HK-2 (cell line): ENCODE measurements around the gene POU5F1.

Source experiments
- DNase-seq: peaks from one replicate; pipeline ENCODE4 v3.0.0-alpha.2; 2018; ENCODE audit not compliant: unreplicated experiment

POU5F1 gene

DNA sequence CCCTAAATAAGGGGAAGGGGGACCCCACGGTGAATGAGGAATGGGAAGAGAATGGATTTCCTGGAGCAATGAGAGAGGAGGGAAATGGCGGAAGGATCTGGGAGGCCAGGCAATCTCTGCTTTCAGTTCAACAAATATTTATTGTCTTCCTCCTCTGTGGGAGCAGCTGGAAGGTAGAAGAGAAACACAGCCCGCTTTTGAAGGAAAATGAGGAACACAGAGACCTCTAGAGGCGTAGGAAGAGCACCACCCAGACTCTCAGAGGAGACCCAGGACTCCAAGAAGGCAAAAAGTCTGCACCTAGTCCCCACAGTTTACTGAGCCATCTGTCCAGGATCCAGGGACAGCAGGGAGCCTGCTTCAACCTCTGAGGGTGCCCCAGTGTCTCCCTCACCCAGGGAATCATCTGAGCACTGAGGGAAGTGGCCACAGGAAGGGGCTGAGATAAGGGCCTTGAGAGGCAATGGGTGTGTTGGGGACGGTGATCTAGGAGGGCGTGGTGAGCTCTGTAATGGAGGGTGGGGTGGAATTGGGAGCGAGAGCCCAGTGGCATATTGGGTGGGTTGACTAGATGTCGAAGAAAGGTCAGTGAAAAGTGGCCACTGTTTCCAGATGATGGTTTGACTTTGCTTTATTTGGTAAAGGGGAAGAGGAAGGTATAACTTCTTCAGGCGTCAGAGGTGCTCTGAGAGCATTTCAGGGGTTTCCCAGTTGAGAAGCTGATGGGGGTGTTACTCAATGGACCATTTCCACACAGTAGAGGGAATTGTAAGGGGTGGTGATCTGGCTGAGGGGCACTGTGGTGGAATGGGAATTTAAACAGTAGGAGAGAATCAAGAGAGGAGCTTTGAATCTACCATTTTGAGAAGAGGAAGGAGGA is 55.3 kb downstream of the POU5F1 start:
- DNase-seq, result no peak

GRCh38 chr6:31114541-31114878 is 56.0 kb downstream of the POU5F1 start, which contains the start of gene PSORS1C1:
Gene PSORS1C1, plus strand, starts transcription at chr6:31114800. Its CDS starts 14,833 bp downstream, at chr6:31129633.
- peak; percentile 88 for DNase-seq
